Endothelial cell of umbilical vein (primary cell): ENCODE measurements around the gene TRPV2. TPM values are rescaled to one million over a fixed set of nuclear protein-coding genes. Genes with fewer than 3 reads are reported as not detected.

Experiments used
- BruUV-seq: library from RNA; stranded (reverse); fragments of 400-500 nt; replicated peaks from 2 replicates; lab custom pipeline; 2021; lab: Mats Ljungman, UMichigan
- CTCF ChIA-PET: fragments of 300-600, 350-600 bp; sonication (Branson Sonifier 250); formaldehyde crosslinking; loops from one replicate; lab custom pipeline; 2021; ENCODE audit warnings: antibody characterized with exemption, inconsistent platforms; lab: Charles Lee
- POLR2A ChIA-PET: fragments of 300-600, 350-600 bp; sonication (Branson Sonifier 250); formaldehyde crosslinking; loops from one replicate; lab custom pipeline; 2021; ENCODE audit warnings: antibody characterized with exemption, inconsistent platforms; lab: Charles Lee
- DNase-seq: peaks from one replicate; pipeline ENCODE4 v3.0.0-alpha.2; 2011; ENCODE audit warnings: low read depth, low spot score
- FAIRE-seq: peaks from 2 replicates; lab custom pipeline; 2011; peaks lifted over from hg19 to GRCh38; lab: Jason Lieb, UNC
- H2AFZ ChIP-seq: 2 replicates; pipeline ENCODE4 v1.6.0; 2012; ENCODE audit warnings: low read depth, low read length, control low read depth, inconsistent platforms
- H3K27ac ChIP-seq: 2 replicates; pipeline ENCODE4 v1.5.1; 2011; ENCODE audit warnings: low read depth, mild to moderate bottlenecking, control low read depth, low read length, moderate library complexity; ENCODE audit not compliant: insufficient read depth
- H3K27me3 ChIP-seq, 2 experiments: 2 replicates each; pipeline versions ENCODE4 v1.6.0 to v1.6.1; 2011; ENCODE audit warnings: low read length in 2 of 2, mixed read lengths in 1 of 2; ENCODE audit not compliant: control insufficient read depth in 2 of 2, insufficient read depth in 2 of 2
- H3K36me3 ChIP-seq, 2 experiments: 2 replicates in 1 of 2; 3 replicates in 1 of 2; pipeline ENCODE4 v1.5.1; 2011; ENCODE audit warnings: low read length in 2 of 2, mild to moderate bottlenecking in 1 of 2, moderate library complexity in 1 of 2; ENCODE audit not compliant: control insufficient read depth in 2 of 2, insufficient read depth in 2 of 2; ENCODE audit errors: extremely low read depth in 1 of 2
- H3K4me1 ChIP-seq: 3 replicates; pipeline ENCODE4 v1.5.1; 2011; ENCODE audit warnings: mild to moderate bottlenecking, low read length; ENCODE audit not compliant: control insufficient read depth, insufficient read depth; ENCODE audit errors: extremely low read depth
- H3K4me2 ChIP-seq: 2 replicates; pipeline ENCODE4 v1.6.1; 2011; ENCODE audit warnings: low read length, control low read depth, mixed read lengths; ENCODE audit not compliant: insufficient read depth
- H3K4me3 ChIP-seq, 3 experiments: fragments of 200-600 bp in 1 of 3; sonication (generic), shearing (Covaris generic) in 1 of 3; replicated peaks in 1 of 3; 2 replicates each; pipeline ENCODE4 v1.5.1; 2011 to 2016; ENCODE audit warnings: control low read depth in 3 of 3, low read length in 3 of 3, mild to moderate bottlenecking in 2 of 3, inconsistent platforms in 1 of 3, low read depth in 1 of 3, moderate library complexity in 1 of 3; ENCODE audit not compliant: insufficient read depth in 1 of 3
- H3K79me2 ChIP-seq: 2 replicates; pipeline ENCODE4 v1.6.0; 2012; ENCODE audit warnings: low read length, inconsistent platforms; ENCODE audit not compliant: control insufficient read depth, insufficient read depth
- H3K9ac ChIP-seq: replicated peaks from 2 replicates; pipeline ENCODE3; 2011; ENCODE audit warnings: low read length, control low read depth; ENCODE audit not compliant: insufficient read depth; ENCODE audit errors: extremely low read depth
- H3K9me1 ChIP-seq: replicated peaks from 3 replicates; pipeline ENCODE4 v1.6.0; 2011; ENCODE audit warnings: mild to moderate bottlenecking, low read length; ENCODE audit not compliant: control insufficient read depth, insufficient read depth; ENCODE audit errors: extremely low read depth
- H3K9me3 ChIP-seq: replicated peaks from 2 replicates; pipeline ENCODE4 v1.5.1; 2012; ENCODE audit warnings: low read length, inconsistent platforms; ENCODE audit not compliant: control insufficient read depth, insufficient read depth
- H4K20me1 ChIP-seq: replicated peaks from 2 replicates; pipeline ENCODE3; 2011; ENCODE audit warnings: mild to moderate bottlenecking, low read length; ENCODE audit not compliant: control insufficient read depth, insufficient read depth; ENCODE audit errors: extremely low read depth
- CTCF ChIP-seq, 2 donors: IDR thresholded peaks; 1 replicate in 1 of 2; 2 replicates in 1 of 2; pipeline ENCODE4 v1.5.1; 2011; ENCODE audit warnings: low read length in 2 of 2, mild to moderate bottlenecking in 2 of 2, moderate library complexity in 2 of 2, control low read depth in 1 of 2, inconsistent platforms in 1 of 2, low read depth in 1 of 2; ENCODE audit not compliant: insufficient read depth in 1 of 2; ENCODE audit errors: extremely low read depth in 1 of 2
- EZH2 ChIP-seq: IDR thresholded peaks from 2 replicates; pipeline ENCODE4 v1.6.1; 2012; ENCODE audit warnings: borderline replicate concordance, low read depth, mild to moderate bottlenecking, moderate library complexity, low read length, inconsistent platforms; ENCODE audit not compliant: severe bottlenecking
- FOS ChIP-seq: IDR thresholded peaks from 2 replicates; pipeline ENCODE4 v1.6.1; 2011; ENCODE audit warnings: mild to moderate bottlenecking, low read length, moderate library complexity, borderline replicate concordance; ENCODE audit not compliant: insufficient read depth
- GATA2 ChIP-seq: IDR thresholded peaks from 2 replicates; pipeline ENCODE4 v1.7.0; 2011; ENCODE audit warnings: low read depth, mild to moderate bottlenecking, moderate library complexity, mixed read lengths, low read length; ENCODE audit not compliant: insufficient read length, insufficient read depth
- JUN ChIP-seq: IDR thresholded peaks from 2 replicates; pipeline ENCODE4 v1.6.1; 2011; ENCODE audit warnings: borderline replicate concordance, low read depth; ENCODE audit not compliant: insufficient read length, insufficient read depth
- MYC ChIP-seq: IDR thresholded peaks from one replicate; pipeline ENCODE4 v1.6.1; 2011; ENCODE audit warnings: mild to moderate bottlenecking, low read depth, low read length
- POLR2A ChIP-seq: IDR thresholded peaks from 2 replicates; pipeline ENCODE4 v1.6.1; 2012; ENCODE audit warnings: low read depth, mild to moderate bottlenecking, control low read depth, low read length
- POLR2AphosphoS5 ChIP-seq: IDR thresholded peaks from 2 replicates; pipeline ENCODE4 v1.6.1; 2012; ENCODE audit warnings: low read depth, mild to moderate bottlenecking, control low read depth, low read length, moderate library complexity; ENCODE audit not compliant: insufficient read depth
- dilution Hi-C: fragments of 300-500 bp; cut with MboI; formaldehyde crosslinking; loops from one replicate; pipeline ENCODE4 v1.15.0; 2019; ENCODE audit warnings: low sequenced_read_pairs; ENCODE audit not compliant: extremely low pct_ligation_motif_present
- intact Hi-C: fragments of 100-400 bp; cut with micrococcal nuclease; formaldehyde crosslinking; loops from one replicate; pipeline ENCODE4 v1.10.0; 2022
- polyA plus RNA-seq, 4 experiments: library from polyadenylated mRNA; depleted of rRNA in 3 of 4; stranded (reverse) in 3 of 4; unstranded in 1 of 4; fragments of >200 nt; gene quantifications; 2 replicates each; pipeline versions ENCODE4 v1.2.1 to v1.2.3, GENCODE V29; 2011 to 2012; ENCODE audit warnings: missing spikeins in 1 of 4
- total RNA-seq: library from RNA; stranded (reverse); gene quantifications from 2 replicates; pipeline ENCODE4 v1.2.3, GENCODE V29; 2021
- TF ChIP-seq, protein P1 (sequence below): IDR thresholded peaks from 2 replicates; pipeline ENCODE4 v1.6.1; 2011; ENCODE audit not compliant: insufficient read depth, insufficient read length

The TRPV2 gene
- total and polyA plus RNA-seq, 2 donors (not counting 3 experiments of a cell fraction or from before 2014, with no cell fraction given) = 4.2 to 10.6 TPM

GRCh38 chr17:16449121-16449570 is 33.8 kb downstream of the TRPV2 start:
- H3K36me3 ChIP-seq = peaks cover 4 to 29% of the 10 kb centered on the region in 2 experiments
- H4K20me1 ChIP-seq = no peaks in the 10 kb centered on the region
- no peak overlapping the region for H3K27ac ChIP-seq
- no peak overlapping the region for H3K9ac ChIP-seq
- H2AFZ ChIP-seq = no peak overlapping the region
- H3K79me2 ChIP-seq = no peaks in the 10 kb centered on the region
- FAIRE-seq = no peak
- no peaks in the 10 kb centered on the region for H3K9me1 ChIP-seq
- intact Hi-C loops = no loop called here
- no peak for TF ChIP-seq JUN
- TF ChIP-seq POLR2AphosphoS5 = no peak
- TF ChIP-seq POLR2A = no peak
- no peak for TF ChIP-seq GATA2
- no peak for TF ChIP-seq CTCF (IDR thresholded peaks at IDR 0.05; ENCODE audit: extremely low read depth in 1 of 2, insufficient read depth in 1 of 2, low read depth in 1 of 2, low read length in 2 of 2)
- TF ChIP-seq, protein P1, sequence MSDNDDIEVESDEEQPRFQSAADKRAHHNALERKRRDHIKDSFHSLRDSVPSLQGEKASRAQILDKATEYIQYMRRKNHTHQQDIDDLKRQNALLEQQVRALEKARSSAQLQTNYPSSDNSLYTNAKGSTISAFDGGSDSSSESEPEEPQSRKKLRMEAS = no peak
- no peak for TF ChIP-seq MYC
- TF ChIP-seq EZH2 = no peak
- TF ChIP-seq FOS = no peak
- no peaks in the 10 kb centered on the region for H3K9me3 ChIP-seq
- dilution Hi-C loops = no loop called here
- H3K4me2 ChIP-seq = no peak overlapping the region
- BruUV-seq = no TSS peak
- ChIA-PET CTCF (interaction anchor here (1.5 to 6.7 kb wide), 2 partner anchors 73 to 85 kb away, joined by 4 to 33 read pairs; no protein-coding TSS in a partner anchor), POLR2A (no interaction called here)
- DNase-seq = no peak
- H3K27me3 ChIP-seq = no peaks in the 10 kb centered on the region
- H3K4me3 ChIP-seq = no peak overlapping the region
- no peaks in the 10 kb centered on the region for H3K4me1 ChIP-seq
